GM18907 (cell line): ENCODE measurements around the gene SEMA3D.

Source experiments
- ATAC-seq: cut with Tn5 transposase; IDR thresholded peaks from one replicate; pipeline ENCODE4 v1.9.1; 2021; ENCODE audit warnings: mild to moderate bottlenecking, moderate library complexity; ENCODE audit not compliant: unreplicated experiment

Gene SEMA3D

GRCh38 chr7:85184599-85185423 is 2.0 kb downstream of the SEMA3D start:
- no peak for ATAC-seq

- ATAC-seq, result no peak
Observed at GRCh38 chr7:85183296-85183695, 3.6 kb downstream of the SEMA3D start.

GRCh38 chr7:85178531-85179298 is 8.1 kb downstream of the SEMA3D start:
- ATAC-seq, result no peak

- no peak for ATAC-seq
Observed at GRCh38 chr7:85177316-85177715, 9.5 kb downstream of the SEMA3D start.

- ATAC-seq, result no peak
Observed at GRCh38 chr7:85176197-85176596, 10.7 kb downstream of the SEMA3D start.

- ATAC-seq, result no peak
Observed at GRCh38 chr7:85175217-85175616, 11.6 kb downstream of the SEMA3D start.

GRCh38 chr7:85172530-85172941 is 14.3 kb downstream of the SEMA3D start:
- no peak for ATAC-seq

GRCh38 chr7:85167636-85168035 is 19.2 kb downstream of the SEMA3D start:
- no peak for ATAC-seq

GRCh38 chr7:85165263-85165662 is 21.6 kb downstream of the SEMA3D start:
- ATAC-seq, result no peak

- ATAC-seq, result no peak
Observed at GRCh38 chr7:85164376-85164775, 22.5 kb downstream of the SEMA3D start.

- ATAC-seq, result no peak
Observed at GRCh38 chr7:85162721-85163120, 24.1 kb downstream of the SEMA3D start.

- ATAC-seq, result peak; percentile 92
Observed at GRCh38 chr7:85160223-85160622, 26.6 kb downstream of the SEMA3D start.

- ATAC-seq, result no peak
Observed at GRCh38 chr7:85159003-85159402, 27.9 kb downstream of the SEMA3D start.

- no peak for ATAC-seq
Observed at GRCh38 chr7:85156661-85157208, 30.1 kb downstream of the SEMA3D start.

- peak; percentile 60 for ATAC-seq
Observed at GRCh38 chr7:85154282-85154937, 32.4 kb downstream of the SEMA3D start.

GRCh38 chr7:85153715-85154114 is 33.1 kb downstream of the SEMA3D start:
- ATAC-seq, result no peak

GRCh38 chr7:85150624-85151023 is 36.2 kb downstream of the SEMA3D start:
- ATAC-seq, result no peak

GRCh38 chr7:85144771-85145170 is 42.1 kb downstream of the SEMA3D start:
- no peak for ATAC-seq

- ATAC-seq, result no peak
Observed at GRCh38 chr7:85135977-85136376, 50.9 kb downstream of the SEMA3D start.

GRCh38 chr7:85133560-85133959 is 53.3 kb downstream of the SEMA3D start:
- no peak for ATAC-seq

GRCh38 chr7:85133006-85133405 is 53.9 kb downstream of the SEMA3D start:
- no peak for ATAC-seq
